DND-41 (cell line): ENCODE results near the gene MTFMT.

Source experiments
- CTCF ChIP-seq: IDR thresholded peaks from 2 replicates; pipeline ENCODE4 v1.5.1; 2012; ENCODE audit warnings: borderline replicate concordance, low read length, moderate library complexity, mild to moderate bottlenecking; ENCODE audit not compliant: poor library complexity, severe bottlenecking; ENCODE audit errors: extremely low read depth
- EZH2 ChIP-seq: IDR thresholded peaks from 3 replicates; pipeline ENCODE4 v1.6.1; 2012; ENCODE audit warnings: borderline replicate concordance, low read depth, mild to moderate bottlenecking, moderate library complexity, low read length, inconsistent platforms; ENCODE audit not compliant: severe bottlenecking

- TF ChIP-seq CTCF (no peak), EZH2 (no peak)
Measured at GRCh38 chr15:64985366-64986033, 43.9 kb downstream of the MTFMT start.
